SW480 (cell line): Measurements from ENCODE around the gene MUC5B.
"Not testable (repeated sequence)": the region's sequence is repeated elsewhere in the genome, so short reads cannot be mapped to it uniquely, and the experiment has no call there.

Experiments
- DNase-seq: peaks from one replicate; pipeline ENCODE4 v3.0.0-alpha.2; 2016; ENCODE audit warnings: low spot score

MUC5B gene

DNA sequence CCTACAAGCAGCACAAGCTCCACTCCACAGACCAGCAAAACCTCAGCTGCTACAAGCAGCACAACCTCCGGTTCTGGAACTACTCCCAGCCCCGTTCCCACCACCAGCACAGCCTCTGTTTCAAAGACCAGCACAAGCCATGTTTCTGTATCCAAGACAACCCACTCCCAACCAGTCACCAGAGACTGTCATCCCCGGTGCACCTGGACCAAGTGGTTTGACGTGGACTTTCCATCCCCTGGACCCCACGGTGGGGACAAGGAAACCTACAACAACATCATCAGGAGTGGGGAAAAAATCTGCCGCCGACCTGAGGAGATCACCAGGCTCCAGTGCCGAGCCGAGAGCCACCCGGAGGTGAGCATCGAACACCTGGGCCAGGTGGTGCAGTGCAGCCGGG lies 33.0 kb upstream of the MUC5B start:
- DNase-seq = not testable (repeated sequence)

DNA sequence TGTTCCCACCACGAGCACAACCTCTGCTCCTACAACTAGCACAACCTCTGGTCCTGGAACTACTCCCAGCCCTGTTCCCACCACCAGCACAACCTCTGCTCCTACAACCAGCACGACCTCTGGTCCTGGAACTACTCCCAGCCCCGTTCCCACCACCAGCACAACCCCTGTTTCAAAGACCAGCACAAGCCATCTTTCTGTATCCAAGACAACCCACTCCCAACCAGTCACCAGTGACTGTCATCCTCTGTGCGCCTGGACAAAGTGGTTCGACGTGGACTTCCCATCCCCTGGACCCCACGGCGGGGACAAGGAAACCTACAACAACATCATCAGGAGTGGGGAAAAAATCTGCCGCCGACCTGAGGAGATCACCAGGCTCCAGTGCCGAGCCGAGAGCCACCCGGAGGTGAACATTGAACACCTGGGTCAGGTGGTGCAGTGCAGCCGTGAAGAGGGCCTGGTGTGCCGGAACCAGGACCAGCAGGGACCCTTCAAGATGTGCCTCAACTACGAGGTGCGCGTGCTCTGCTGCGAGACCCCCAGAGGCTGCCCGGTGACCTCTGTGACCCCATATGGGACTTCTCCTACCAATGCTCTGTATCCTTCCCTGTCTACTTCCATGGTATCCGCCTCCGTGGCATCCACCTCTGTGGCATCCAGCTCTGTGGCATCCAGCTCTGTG lies 30.9 kb upstream of the MUC5B start:
- DNase-seq = not testable (repeated sequence)

DNA sequence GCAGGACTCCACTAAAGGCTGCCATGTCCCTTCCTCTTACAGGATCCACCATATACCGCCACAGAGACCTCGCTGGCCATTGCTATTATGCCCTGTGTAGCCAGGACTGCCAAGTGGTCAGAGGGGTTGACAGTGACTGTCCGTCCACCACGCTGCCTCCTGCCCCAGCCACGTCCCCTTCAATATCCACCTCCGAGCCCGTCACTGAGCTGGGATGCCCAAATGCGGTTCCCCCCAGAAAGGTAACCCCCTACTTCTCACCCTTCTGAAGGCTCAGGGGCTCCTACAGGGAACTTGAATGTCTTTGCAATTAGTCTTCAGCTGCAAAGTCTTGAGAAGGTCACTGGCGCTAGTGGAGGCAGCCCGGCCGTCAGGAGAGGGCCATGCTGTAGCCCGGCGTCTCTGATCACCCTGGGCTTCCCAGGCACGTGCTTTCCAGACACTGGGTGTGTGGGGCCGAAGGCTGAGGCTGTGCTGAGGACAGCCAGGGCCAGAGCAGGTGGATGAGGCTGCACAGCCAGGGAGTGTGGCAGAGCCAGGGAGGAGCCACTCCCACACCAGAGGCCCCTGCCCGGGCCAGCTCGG lies 30.0 kb upstream of the MUC5B start:
- DNase-seq = no peak

DNA sequence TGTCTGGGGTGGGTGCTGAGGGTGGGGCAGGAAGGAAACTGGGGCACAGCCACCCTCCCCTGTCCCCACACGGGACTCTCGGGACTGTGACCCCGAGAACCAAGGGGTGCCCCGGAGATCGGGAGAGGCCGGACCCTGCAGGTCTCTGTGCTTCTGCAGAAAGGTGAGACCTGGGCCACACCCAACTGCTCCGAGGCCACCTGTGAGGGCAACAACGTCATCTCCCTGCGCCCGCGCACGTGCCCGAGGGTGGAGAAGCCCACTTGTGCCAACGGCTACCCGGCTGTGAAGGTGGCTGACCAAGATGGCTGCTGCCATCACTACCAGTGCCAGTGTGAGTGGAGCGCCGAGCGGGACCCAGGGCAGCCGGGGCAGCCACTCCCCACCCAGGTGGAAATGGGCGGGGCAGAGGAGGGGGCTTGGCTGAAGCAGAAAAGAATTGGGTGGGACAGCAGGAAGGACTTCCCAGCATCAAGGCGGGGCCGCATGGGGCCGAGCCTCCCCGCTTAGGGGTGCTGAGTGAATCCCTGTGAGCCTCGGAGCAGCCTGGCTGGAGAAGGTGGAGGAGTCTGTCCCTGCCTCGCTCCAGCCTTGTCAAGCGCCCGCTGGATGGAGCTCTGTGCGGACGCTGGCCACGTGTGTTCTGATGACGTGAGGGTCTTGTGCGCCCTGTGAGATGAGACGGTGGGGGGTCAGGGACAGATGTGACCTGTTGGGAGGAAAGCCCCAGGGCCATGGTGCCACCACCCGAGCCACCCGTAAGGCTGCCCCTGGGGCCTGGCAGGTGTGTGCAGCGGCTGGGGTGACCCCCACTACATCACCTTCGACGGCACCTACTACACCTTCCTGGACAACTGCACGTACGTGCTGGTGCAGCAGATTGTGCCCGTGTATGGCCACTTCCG lies 29.3 kb upstream of the MUC5B start:
- DNase-seq = no peak

DNA sequence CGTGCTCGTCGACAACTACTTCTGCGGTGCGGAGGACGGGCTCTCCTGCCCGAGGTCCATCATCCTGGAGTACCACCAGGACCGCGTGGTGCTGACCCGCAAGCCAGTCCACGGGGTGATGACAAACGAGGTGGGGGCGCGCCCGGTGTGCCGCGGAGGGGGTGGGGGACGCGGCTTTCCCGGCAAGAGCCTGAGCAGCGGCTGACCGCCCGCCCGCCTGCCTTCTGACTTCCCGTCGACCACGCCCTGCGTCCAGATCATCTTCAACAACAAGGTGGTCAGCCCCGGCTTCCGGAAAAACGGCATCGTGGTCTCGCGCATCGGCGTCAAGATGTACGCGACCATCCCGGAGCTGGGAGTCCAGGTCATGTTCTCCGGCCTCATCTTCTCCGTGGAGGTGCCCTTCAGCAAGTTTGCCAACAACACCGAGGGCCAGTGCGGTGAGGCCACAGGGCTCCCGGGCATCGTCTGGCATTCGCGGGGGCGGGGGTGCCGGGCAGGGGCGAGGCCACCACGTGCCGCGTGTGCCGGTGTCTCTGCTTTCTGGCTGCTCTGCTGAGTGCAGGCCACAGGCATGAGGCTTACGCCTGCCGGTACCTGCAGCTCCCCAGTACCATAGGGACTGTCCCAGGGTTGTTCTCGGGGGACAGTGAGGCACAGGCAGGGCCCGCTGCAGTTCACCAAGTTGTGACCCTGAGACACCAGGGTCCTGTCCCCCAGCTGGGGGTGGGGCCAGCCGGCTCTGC lies 28.5 kb upstream of the MUC5B start:
- no peak for DNase-seq

DNA sequence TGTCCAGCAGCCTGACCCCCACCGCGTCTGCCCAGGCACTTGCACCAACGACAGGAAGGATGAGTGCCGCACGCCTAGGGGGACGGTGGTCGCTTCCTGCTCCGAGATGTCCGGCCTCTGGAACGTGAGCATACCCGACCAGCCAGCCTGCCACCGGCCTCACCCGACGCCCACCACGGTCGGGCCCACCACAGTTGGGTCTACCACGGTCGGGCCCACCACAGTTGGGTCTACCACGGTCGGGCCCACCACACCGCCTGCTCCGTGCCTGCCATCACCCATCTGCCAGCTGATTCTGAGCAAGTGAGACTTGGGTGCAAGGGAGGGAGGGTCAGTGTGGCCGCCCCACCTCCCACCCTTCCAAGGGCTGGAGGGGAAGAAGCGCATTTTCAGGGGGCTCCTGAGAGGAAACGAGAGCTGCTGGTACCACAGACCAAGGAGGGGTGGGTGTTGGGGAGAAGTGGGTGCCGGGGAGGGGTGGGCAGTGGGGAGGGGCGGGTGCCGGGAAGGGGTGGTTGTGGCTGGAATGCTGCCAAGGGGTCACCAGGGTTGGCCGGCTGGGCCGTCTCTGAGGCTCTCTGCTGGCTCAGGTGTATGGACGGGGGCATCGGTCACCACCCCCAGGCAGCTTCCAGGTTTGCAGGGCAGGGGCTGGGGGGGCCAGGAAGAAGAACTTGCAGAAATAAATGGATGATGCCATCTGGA lies 27.7 kb upstream of the MUC5B start:
- DNase-seq = no peak

DNA sequence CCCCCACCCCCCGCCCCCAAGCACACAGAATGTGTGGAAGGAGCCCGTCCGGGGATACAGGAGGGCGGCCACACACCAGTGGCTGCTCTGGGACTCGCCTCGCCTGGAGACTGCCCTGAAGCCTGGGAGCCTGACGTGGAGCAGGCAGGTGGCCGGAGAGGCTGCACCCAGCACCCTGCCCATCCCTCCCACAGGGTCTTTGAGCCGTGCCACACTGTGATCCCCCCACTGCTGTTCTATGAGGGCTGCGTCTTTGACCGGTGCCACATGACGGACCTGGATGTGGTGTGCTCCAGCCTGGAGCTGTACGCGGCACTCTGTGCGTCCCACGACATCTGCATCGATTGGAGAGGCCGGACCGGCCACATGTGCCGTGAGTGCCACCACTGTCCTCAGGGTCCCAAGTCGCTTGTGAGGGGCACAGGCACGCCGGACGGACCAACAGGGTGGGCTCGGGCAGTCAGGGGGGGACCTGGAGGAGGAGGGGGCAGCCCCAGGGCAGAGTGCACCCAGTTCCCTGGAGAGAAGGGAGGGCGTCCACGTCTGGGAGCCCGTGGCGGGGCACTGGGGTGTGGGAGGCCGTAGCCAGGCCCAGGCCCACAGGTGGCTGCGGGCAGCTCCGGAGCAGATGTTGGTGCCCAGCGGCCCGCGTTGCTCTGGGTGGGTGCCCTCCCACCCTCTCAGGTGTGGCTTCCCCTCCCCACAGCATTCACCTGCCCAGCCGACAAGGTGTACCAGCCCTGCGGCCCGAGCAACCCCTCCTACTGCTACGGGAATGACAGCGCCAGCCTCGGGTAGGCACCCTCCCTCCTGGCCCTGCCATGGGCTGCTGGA lies 27.0 kb upstream of the MUC5B start:
- no peak for DNase-seq

DNA sequence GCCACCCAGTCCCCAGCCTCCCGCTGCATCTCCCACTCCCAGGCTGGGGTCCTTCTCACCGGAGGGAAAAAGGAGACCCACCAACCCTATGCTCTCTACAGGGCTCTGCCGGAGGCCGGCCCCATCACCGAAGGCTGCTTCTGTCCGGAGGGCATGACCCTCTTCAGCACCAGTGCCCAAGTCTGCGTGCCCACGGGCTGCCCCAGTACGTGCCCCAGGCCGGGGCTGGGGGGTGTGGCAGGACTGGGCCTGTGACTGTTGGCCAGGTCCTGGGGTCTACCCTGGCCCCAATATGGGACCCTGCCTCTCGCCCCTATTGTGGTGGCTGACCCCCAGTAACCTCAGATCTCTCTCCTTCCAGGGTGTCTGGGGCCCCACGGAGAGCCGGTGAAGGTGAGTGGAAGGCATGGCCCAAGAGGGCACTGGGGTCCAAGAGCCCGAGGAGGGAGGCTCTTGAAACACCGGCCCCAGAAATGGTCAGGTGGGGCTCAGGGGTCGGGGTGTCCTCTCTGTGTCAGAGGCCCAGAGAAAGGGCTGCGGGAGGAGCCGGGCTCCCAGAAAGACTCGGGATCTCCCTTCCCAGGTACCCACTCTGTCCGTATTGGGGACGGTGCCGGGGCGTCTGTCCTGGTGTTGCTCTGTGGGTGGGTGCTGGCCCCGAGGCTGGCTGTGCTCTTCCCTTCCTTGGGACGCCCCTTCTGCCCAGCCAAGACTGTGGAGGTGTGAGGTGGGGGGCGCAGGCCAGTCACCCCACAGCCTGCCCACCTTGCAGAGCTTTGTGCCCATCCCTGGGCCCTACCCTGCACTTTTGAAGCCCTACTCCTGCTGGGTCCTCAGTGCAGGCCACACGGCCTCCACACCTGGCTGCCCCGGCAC lies 26.1 kb upstream of the MUC5B start:
- no peak for DNase-seq

DNA sequence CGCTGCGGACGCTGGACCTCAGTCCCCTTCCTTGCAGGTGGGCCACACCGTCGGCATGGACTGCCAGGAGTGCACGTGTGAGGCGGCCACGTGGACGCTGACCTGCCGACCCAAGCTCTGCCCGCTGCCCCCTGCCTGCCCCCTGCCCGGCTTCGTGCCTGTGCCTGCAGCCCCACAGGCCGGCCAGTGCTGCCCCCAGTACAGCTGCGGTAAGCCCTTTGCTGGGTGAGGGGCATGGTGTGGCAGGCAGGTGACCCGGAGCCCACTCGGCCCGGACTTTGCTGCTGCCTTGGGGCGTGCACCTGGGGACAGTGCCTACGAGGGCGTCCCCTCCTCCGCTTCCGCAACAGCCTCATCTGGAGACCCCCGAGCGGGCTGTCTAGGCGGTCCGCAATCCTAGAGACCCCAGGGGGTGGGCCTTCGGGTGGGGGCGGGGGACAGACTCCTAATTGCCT lies 25.4 kb upstream of the MUC5B start:
- DNase-seq = no peak

DNA sequence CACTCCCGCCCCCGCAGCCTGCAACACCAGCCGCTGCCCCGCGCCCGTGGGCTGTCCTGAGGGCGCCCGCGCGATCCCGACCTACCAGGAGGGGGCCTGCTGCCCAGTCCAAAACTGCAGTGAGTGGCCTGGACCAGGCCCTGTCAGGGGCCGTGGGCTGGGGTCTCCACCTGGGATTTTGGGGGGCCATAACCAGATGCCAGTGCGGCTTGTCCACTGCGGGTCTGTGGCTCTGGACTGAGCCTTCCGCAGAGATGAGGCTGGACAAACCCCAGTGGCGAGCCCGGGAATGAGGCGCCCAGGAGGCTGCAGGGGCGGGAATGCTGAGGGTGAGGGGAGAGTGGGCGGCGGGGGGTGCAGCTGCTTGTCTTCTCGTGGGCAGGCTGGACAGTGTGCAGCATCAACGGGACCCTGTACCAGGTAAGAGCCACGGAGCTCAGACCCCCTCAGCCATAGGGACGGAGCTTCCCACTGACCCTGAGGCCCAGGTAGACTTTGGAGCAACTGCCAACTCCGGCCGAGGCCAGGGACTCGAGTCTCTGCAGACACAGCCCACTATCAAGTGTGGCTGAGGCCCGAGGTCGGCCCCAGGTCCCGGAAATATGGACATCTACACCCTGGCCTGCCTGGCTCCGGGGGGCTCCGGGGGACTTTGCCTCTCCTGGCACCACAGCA lies 24.8 kb upstream of the MUC5B start:
- no peak for DNase-seq

DNA sequence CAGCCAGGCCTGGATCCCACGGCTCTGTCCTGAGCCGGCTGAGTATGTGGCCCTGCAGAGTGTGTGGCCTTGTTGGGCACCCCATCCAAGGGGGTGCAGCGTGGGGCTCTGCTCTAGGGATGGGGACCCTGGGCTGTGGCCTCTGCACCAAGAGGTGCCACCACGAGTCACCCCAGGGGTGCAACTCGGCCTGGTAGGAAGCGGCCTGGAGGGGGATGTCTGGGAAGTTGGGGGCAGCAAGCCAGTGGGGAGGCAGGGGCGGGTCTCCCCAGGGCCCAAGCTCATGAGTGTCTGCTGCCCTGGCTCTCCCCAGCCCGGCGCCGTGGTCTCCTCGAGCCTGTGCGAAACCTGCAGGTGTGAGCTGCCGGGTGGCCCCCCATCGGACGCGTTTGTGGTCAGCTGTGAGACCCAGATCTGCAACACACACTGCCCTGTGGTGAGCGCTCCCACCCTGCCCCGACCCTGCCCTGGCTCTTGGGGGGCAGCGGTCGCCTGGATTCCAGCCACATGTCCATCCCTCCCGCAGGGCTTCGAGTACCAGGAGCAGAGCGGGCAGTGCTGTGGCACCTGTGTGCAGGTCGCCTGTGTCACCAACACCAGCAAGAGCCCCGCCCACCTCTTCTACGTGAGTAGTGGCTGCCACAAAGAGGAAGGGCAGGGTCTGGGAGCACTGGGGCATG lies 24.2 kb upstream of the MUC5B start:
- DNase-seq = peak; percentile 24

DNA sequence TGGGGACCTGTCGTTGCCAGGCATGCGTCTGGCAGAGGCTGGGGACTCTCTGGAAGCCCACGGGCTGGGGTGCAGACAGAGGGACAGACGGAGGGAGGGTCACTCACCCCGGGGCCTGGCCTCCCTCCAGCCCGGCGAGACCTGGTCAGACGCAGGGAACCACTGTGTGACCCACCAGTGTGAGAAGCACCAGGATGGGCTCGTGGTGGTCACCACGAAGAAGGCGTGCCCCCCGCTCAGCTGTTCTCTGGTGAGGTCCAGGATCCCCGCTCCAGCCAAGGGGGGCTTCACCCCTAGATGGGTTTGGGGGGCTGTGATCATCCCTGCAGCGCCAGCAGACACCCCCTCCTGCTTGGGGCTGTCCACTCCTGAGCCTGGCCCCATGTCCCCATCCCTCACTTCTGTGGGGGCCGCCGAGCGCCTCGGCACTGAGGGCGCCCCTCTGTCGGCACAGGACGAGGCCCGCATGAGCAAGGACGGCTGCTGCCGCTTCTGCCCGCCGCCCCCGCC lies 23.6 kb upstream of the MUC5B start:
- no peak for DNase-seq

DNA sequence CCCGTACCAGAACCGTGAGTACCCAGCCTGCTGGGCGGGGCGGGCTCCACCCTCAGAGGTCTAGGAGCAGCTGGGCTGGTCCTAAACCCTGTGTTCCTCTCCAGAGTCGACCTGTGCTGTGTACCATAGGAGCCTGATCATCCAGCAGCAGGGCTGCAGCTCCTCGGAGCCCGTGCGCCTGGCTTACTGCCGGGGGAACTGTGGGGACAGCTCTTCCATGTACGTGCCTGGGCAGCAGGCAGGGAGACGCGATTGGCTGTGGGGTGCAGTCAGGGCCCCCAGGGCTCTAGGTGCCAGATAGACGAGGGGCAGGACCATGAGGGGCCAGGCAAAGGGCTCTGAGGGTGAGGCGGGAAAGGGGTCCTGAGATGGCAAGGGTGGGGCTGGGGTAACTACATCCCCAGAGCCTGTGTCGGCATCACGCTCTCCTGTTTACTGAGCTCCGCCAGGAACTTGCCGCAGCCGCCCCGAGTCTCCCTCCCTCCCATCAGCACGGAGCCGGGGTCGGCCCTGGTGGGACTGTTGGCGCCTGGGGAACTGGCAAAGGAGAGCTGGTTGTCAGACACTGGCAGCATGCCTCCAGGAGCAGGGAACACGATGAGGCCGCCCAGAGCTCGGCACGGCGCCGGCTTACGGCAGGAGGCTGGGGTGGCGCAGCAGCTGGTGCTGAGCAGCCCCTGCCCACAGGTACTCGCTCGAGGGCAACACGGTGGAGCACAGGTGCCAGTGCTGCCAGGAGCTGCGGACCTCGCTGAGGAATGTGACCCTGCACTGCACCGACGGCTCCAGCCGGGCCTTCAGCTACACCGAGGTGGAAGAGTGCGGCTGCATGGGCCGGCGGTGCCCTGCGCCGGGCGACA lies 22.9 kb upstream of the MUC5B start:
- DNase-seq = no peak

DNA sequence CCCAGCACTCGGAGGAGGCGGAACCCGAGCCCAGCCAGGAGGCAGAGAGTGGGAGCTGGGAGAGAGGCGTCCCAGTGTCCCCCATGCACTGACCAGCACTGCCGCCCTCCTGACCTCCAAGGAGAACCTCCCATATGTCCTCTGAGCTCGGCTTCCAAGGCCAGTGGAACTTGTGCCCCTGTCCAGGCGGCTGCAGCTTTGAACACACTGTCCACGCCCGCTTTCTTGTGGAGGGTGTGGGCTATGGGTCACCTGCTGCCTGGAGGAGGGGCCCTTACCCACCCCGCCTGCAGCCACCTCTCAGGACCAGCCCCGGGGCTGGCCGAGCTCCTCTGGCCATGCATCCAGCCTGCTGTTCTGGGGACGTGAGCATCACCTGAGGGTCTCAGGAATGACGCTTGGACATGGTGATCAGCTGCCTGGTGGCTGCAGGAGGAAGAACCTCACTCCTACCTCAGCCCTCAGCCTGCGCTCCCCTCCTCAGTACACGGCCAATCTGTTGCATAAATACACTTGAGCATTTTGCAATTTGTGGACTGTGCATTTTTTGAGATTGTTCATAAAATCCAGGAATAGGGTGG lies 22.2 kb upstream of the MUC5B start:
- no peak for DNase-seq

DNA sequence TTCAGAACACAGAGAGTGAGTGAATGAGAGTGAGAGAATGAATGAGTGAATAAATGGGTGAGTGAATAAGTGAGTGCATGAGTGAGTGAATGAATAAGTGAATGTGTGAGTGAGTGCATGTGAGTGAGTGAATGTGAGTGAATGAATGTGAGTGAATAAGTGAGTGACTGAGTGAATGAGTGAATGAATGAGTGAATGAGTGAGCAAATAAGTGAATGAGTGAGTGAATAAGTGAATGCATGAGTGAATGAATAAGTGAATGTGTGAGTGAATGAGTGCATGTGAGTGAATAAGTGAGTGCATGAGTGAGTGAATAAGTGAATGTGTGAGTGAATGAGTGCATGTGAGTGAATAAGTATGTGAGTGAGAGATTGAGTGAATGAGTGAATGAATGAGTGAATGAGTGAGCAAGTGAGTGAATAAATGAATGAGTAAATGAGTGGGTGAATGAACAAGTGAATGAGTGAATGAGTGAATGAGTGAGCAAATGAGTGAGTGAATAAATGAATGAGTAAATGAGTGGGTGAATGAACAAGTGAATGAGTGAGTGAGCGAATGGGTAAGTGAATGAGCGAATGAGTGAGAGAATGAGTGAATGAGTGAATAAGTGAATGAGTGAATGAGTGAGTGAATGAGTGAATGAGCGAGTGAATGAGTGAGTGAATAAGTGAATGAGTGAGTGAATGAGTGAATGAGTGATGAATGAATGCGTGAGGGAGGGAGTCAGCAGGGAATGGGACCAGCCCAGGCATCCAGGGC lies 21.3 kb upstream of the MUC5B start:
- no peak for DNase-seq

DNA sequence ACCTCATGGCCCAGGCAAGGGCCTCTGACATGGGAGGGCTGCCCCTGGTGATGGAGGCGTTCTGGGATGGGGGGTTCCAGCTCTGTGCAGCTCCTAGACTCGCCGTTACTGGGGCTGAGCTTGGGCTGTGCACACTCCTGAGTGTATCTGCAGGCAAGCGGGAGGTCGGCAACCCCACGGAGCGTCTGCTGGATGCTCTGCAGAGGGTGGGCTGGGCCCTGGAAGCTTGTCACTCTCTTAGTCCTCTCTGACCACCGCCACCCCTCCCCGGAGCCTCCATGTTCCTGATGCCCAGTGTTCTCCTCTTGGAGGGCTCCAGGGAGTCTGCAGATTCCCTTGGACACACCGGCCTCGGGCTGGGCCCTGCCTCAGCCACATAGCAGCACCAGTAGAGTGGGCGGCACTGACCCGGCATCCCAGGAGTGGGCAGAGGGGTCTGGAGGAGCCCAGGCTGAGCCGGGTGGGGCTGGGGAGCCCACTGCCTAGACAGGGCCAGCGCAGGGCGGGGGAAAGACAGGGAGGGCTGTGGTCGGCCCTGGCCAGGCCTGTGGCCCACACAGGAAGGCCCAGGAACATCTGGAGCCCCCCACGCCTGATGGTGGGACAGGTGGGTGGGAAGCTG lies 20.6 kb upstream of the MUC5B start:
- peak; percentile 26 for DNase-seq
